K562 (cell line): ENCODE data around the gene XPO1. TPM values are rescaled to one million over a fixed set of nuclear protein-coding genes. Genes with fewer than 3 reads are reported as not detected.
"Not testable (repeated sequence)": the region's sequence is repeated elsewhere in the genome, so short reads cannot be mapped to it uniquely, and the experiment has no call there.

ENCODE experiments used
- ATAC-seq: fragments of 200-7000 bp; cut with Tn5 transposase; 3 replicates; pipeline ENCODE4 v1.9.1; 2020; ENCODE audit warnings: moderate library complexity
- BruUV-seq: library from RNA; stranded (reverse); fragments of 400-500 nt; replicated peaks from 2 replicates; lab custom pipeline; 2021; lab: Mats Ljungman, UMichigan
- CTCF ChIA-PET: fragments of 300-600 bp; formaldehyde crosslinking; extraction: SDS; loops from one replicate; lab custom pipeline; 2021; ENCODE audit warnings: low intra/inter-chr PET ratio; lab: Yijun Ruan, JAX
- POLR2A ChIA-PET: fragments of 300-600, 350-650 bp; sonication (Branson Sonifier 250); formaldehyde crosslinking; extraction: SDS; loops from one replicate; lab custom pipeline; 2021; ENCODE audit warnings: antibody characterized with exemption, inconsistent platforms; lab: Yijun Ruan, JAX
- DNase-seq, 4 experiments: peaks; one replicate each; pipeline versions ENCODE4 v3.0.0 to v3.0.0-alpha.2; 2011 to 2018; ENCODE audit warnings: low spot score in 3 of 4, mixed read lengths in 3 of 4; ENCODE audit errors: extremely low read depth in 1 of 4
- FAIRE-seq: peaks from 2 replicates; lab custom pipeline; 2011; peaks lifted over from hg19 to GRCh38; lab: Jason Lieb, UNC
- H2AFZ ChIP-seq: 2 replicates; pipeline ENCODE4 v1.6.0; 2011; ENCODE audit warnings: low read depth, low read length, control low read depth, inconsistent platforms
- H3K27ac ChIP-seq: fragments of 200-600 bp; 3 replicates; pipeline ENCODE4 v1.8.0; 2011; ENCODE audit warnings: low read depth, mild to moderate bottlenecking, control low read depth, inconsistent platforms, low read length, moderate library complexity, mixed read lengths; ENCODE audit errors: extremely low read depth
- H3K27me3 ChIP-seq, 2 experiments: fragments of 300-600 bp in 1 of 2; 2 replicates in 1 of 2; 3 replicates in 1 of 2; pipeline versions ENCODE4 v1.6.0 to v1.8.0; 2011; ENCODE audit warnings: inconsistent platforms in 2 of 2, low read length in 2 of 2, mild to moderate bottlenecking in 1 of 2, mixed read lengths in 1 of 2, moderate library complexity in 1 of 2; ENCODE audit not compliant: control insufficient read depth in 2 of 2, insufficient read depth in 2 of 2
- H3K36me3 ChIP-seq: fragments of 300-600 bp; 3 replicates; pipeline ENCODE4 v1.8.0; 2011; ENCODE audit warnings: mild to moderate bottlenecking, low read length, inconsistent platforms; ENCODE audit not compliant: control insufficient read depth, insufficient read depth
- H3K4me1 ChIP-seq, 2 experiments: fragments of 200-600 bp in 1 of 2; replicated peaks in 1 of 2; 2 replicates in 1 of 2; 3 replicates in 1 of 2; pipeline versions ENCODE4 v1.5.1 to v1.8.0; 2011; ENCODE audit warnings: inconsistent platforms in 2 of 2, low read length in 2 of 2, mild to moderate bottlenecking in 1 of 2, mixed read lengths in 1 of 2, moderate library complexity in 1 of 2; ENCODE audit not compliant: control insufficient read depth in 2 of 2, insufficient read depth in 2 of 2
- H3K4me2 ChIP-seq: 2 replicates; pipeline ENCODE4 v1.6.1; 2011; ENCODE audit warnings: low read length, control low read depth, inconsistent platforms, mixed read lengths; ENCODE audit not compliant: insufficient read depth
- H3K4me3 ChIP-seq: fragments of 200-600 bp; sonication (generic), shearing (Covaris generic); 2 replicates; pipeline ENCODE4 v1.5.1; 2016; ENCODE audit warnings: control low read depth, inconsistent platforms
- H3K79me2 ChIP-seq: fragments of 200-600 bp; 3 replicates; pipeline ENCODE4 v1.8.0; 2011; ENCODE audit warnings: low read length, inconsistent platforms; ENCODE audit not compliant: control insufficient read depth, insufficient read depth
- H3K9ac ChIP-seq, 2 experiments: 2 replicates each; pipeline versions ENCODE4 v1.6.0 to v1.6.1; 2011; ENCODE audit warnings: low read depth in 2 of 2, low read length in 2 of 2, control low read depth in 1 of 2, inconsistent platforms in 1 of 2, mild to moderate bottlenecking in 1 of 2, mixed read lengths in 1 of 2; ENCODE audit not compliant: insufficient read depth in 1 of 2
- H3K9me1 ChIP-seq: one replicate; pipeline ENCODE4 v1.6.0; 2011; ENCODE audit warnings: inconsistent platforms, mild to moderate bottlenecking, low read length, moderate library complexity; ENCODE audit not compliant: control insufficient read depth, insufficient read depth
- H3K9me3 ChIP-seq: replicated peaks from 2 replicates; pipeline ENCODE4 v1.5.1; 2011; ENCODE audit warnings: low read depth, low read length, inconsistent platforms; ENCODE audit not compliant: control insufficient read depth, insufficient read depth
- H4K20me1 ChIP-seq: replicated peaks from 2 replicates; pipeline ENCODE4 v1.6.1; 2011; ENCODE audit warnings: low read length, inconsistent platforms, mixed read lengths; ENCODE audit not compliant: control insufficient read depth, insufficient read depth
- CBFA2T2 ChIP-seq: fragments of 450-650 bp; conservative IDR thresholded peaks from 2 replicates; pipeline ENCODE4 v1.6.1; 2017; ENCODE audit warnings: mild to moderate bottlenecking
- KLF13 ChIP-seq: fragments of 450-650 bp; IDR thresholded peaks from 2 replicates; pipeline ENCODE4 v1.6.1; 2016; ENCODE audit warnings: missing genetic modification characterization, low read depth, mild to moderate bottlenecking, missing compliant biosample characterization, moderate library complexity, borderline replicate concordance
- LCOR ChIP-seq: sonication (generic); formaldehyde crosslinking; IDR thresholded peaks from 2 replicates; pipeline ENCODE4 v1.8.0; 2022; ENCODE audit warnings: mild to moderate bottlenecking, missing genetic modification reagents
- ZBTB8A ChIP-seq: fragments of 450-650 bp; IDR thresholded peaks from 2 replicates; pipeline ENCODE4 v1.6.1; 2018; ENCODE audit warnings: mild to moderate bottlenecking, moderate library complexity; ENCODE audit not compliant: partially characterized antibody
- ZSCAN29 ChIP-seq: fragments of 450-650 bp; IDR thresholded peaks from 2 replicates; pipeline ENCODE4 v1.6.1; 2017
- WGBS: fragments of 100-300 bp; shearing (Covaris generic); methylation state at CpG from one replicate; pipeline ENCODE4 v1.1.6; 2016; ENCODE audit warnings: low coverage, mixed read lengths; ENCODE audit not compliant: insufficient coverage; ENCODE audit errors: missing lambda C conversion rate; 5-methylcytosine and 5-hydroxymethylcytosine counted together
- in situ Hi-C: fragments of 300-500 bp; cut with MboI; formaldehyde crosslinking; loops from 4 replicates; pipeline ENCODE4 v1.15.0; 2018; ENCODE audit warnings: inconsistent platforms, mixed read lengths
- intact Hi-C: fragments of 100-400 bp; cut with micrococcal nuclease; formaldehyde crosslinking; loops from 2 replicates; pipeline ENCODE4 v1.14.2; 2022
- polyA plus RNA-seq, 8 experiments: library from polyadenylated mRNA; depleted of rRNA in 4 of 8; stranded (reverse) in 5 of 8; unstranded in 3 of 8; fragments of >200 nt; fragmentation: Nextera tagmentation in 2 of 8; fragmentation: Illumina TruSeq in 1 of 8; extraction: Ambion mirVana in 2 of 8; extraction: Trizol in 1 of 8; gene quantifications; 2 replicates each; pipeline versions ENCODE4 v1.2.1 to v1.2.3, GENCODE V29; 2011 to 2014; ENCODE audit warnings: inconsistent platforms in 1 of 8, missing spikeins in 1 of 8
- total RNA-seq, 7 experiments: library from RNA; depleted of rRNA in 6 of 7; stranded (reverse); fragments of >200 nt in 6 of 7; fragmentation: Illumina TruSeq in 2 of 7; extraction: Trizol in 2 of 7; gene quantifications; 2 replicates each; pipeline versions ENCODE4 v1.2.1 to v1.2.3, GENCODE V29; 2011 to 2021; ENCODE audit warnings: low replicate concordance in 1 of 7

XPO1 gene
- total and polyA plus RNA-seq, 9 of the 15 experiments (the other 6 are each of a cell fraction or from before 2014, with no cell fraction given), result 86.2 to 307 (median 216) TPM

DNA sequence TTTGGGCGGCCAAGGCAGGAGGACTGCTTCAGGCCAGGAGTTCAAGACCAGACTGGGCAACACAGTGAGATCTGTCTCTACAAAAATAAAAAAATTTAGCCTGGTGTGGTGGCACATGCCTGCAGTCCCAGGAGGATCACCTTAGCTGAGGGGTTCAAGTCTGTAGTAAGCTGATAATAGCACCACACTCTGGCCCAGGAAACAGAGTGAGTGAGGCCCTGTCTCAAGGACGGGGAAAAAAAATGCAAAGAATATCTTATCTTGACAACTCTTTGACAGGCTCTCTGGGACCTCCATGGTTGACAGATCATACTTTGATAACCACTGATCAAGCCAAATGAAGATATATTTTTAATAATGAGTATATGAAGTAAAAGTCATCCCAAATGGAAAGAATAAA lies 89.9 kb downstream of the XPO1 start (continued):
- no peak for TF ChIP-seq ZBTB8A
- TF ChIP-seq LCOR (CRISPR knock-in tag), result no peak
- no peak for TF ChIP-seq KLF13 (tag)
- TF ChIP-seq CBFA2T2, result peak; percentile 33; the same call in 1 of the 2 replicates
- no peak for TF ChIP-seq ZSCAN29

DNA sequence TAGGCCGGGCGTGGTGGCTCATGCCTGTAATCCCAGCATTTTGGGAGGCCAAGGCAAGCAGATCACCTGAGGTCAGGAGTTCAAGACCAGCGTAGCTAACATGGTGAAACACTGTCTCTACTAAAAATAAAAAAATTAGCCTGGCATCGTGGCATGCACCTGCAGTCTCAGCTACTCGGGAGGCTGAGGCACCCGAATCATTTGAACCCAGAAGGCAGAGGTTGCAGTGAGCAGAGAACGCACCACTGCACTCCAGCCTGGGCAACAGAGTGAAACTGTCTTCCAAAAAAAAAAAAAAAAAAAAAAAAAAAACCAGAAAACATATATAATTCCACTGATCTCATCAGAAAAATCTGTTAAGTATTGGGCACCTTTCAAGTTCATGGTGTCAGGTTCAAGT lies 91.2 kb downstream of the XPO1 start:
- H3K36me3 ChIP-seq, result peaks cover 19% of the 10 kb centered on the region; the same call in 2 of the 3 replicates
- H3K4me3 ChIP-seq, H3K4me2 ChIP-seq, H3K27ac ChIP-seq, intact Hi-C loops, CTCF ChIA-PET, H2AFZ ChIP-seq, H3K27me3 ChIP-seq, H3K4me1 ChIP-seq, in situ Hi-C loops, FAIRE-seq, H3K9me1 ChIP-seq, H4K20me1 ChIP-seq, BruUV-seq, DNase-seq, H3K9ac ChIP-seq, H3K9me3 ChIP-seq, ATAC-seq: not testable (repeated sequence)
- peaks cover 97% of the 10 kb centered on the region for H3K79me2 ChIP-seq
- 96% methylated on average over 7 of the region's 7 CpGs for WGBS
- POLR2A ChIA-PET, result interaction anchor here (1.5 kb wide), 1 partner anchor 11 kb away, joined by 3 read pairs; no protein-coding TSS in a partner anchor
